Measurements from ENCODE around the gene CPSF6. TPM values are rescaled to one million over a fixed set of nuclear protein-coding genes. Genes with fewer than 3 reads are reported as not detected.

Gene CPSF6
- total RNA-seq, 1 experiment from 2014 or later: 96.7 TPM

DNA sequence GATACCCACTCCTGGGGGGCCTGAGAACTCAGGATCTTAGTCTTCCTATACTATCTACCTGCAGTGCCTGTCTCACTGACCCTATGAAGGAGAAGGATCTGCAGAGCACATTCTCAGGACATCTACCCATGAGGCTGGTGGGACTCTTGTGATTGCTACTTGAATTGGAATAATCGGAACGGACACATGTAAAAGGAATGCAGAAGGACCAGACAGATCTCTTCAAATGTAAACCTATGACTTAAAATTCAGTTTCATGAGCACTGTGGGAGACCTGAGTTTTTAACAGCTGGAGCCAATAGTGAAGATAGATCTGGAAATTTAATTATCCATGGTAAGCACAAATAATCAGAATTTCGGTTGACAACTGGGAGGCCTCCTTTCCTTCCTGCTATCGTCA is 35.2 kb upstream of the CPSF6 start:
- POLR2A ChIA-PET (ENCODE audit: unreplicated experiment): no interaction called here
- Histone ChIP-seq H4K20me1 (ENCODE audit: low read length) (no peaks in the 10 kb centered on the region), H2AFZ (ENCODE audit: low read length) (no peak overlapping the region), H3K79me2 (ENCODE audit: low read length) (no peaks in the 10 kb centered on the region), H3K9me3 (ENCODE audit: low read length) (no peaks in the 10 kb centered on the region), H3K36me3 (ENCODE audit: low read depth, low read length) (no peaks in the 10 kb centered on the region), H3K4me1 (ENCODE audit: insufficient read depth, low read length) (no peaks in the 10 kb centered on the region), H3K27me3 (ENCODE audit: low read length) (no peaks in the 10 kb centered on the region), H3K9me2 (replicated peaks; ENCODE audit: low read length) (no peaks in the 10 kb centered on the region), H3K27ac (ENCODE audit: low read length) (no peak overlapping the region), H3K9ac (ENCODE audit: low read length) (no peak overlapping the region), H3K4me2 (ENCODE audit: low read length) (0 out of 2 replicates have a peak overlapping the region, but pooled peaks have one; percentile 5), H3F3A (ENCODE audit: low read length, unreplicated experiment) (no peaks in the 10 kb centered on the region), H3K4me3 (ENCODE audit: low read length) (no peak overlapping the region)
- intact Hi-C loops (cut with micrococcal nuclease): no loop called here
- DNase-seq: peak; percentile 62
- no TSS peak for BruUV-seq (replicated peaks)
- TF ChIP-seq, protein P1, sequence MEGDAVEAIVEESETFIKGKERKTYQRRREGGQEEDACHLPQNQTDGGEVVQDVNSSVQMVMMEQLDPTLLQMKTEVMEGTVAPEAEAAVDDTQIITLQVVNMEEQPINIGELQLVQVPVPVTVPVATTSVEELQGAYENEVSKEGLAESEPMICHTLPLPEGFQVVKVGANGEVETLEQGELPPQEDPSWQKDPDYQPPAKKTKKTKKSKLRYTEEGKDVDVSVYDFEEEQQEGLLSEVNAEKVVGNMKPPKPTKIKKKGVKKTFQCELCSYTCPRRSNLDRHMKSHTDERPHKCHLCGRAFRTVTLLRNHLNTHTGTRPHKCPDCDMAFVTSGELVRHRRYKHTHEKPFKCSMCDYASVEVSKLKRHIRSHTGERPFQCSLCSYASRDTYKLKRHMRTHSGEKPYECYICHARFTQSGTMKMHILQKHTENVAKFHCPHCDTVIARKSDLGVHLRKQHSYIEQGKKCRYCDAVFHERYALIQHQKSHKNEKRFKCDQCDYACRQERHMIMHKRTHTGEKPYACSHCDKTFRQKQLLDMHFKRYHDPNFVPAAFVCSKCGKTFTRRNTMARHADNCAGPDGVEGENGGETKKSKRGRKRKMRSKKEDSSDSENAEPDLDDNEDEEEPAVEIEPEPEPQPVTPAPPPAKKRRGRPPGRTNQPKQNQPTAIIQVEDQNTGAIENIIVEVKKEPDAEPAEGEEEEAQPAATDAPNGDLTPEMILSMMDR (conservative IDR thresholded peaks at IDR 0.05; ENCODE audit: low read depth, low read length): no peak
- no peak for TF ChIP-seq EZH2phosphoT487 (IDR thresholded peaks at IDR 0.05; ENCODE audit: borderline replicate concordance, low read length)
- no peak for TF ChIP-seq EZH2 (IDR thresholded peaks at IDR 0.05; ENCODE audit: low read length, unreplicated experiment)
- ATAC-seq: no peak
- CTCF ChIA-PET: no interaction called here

GRCh38 chr12:69210661-69211060 is 28.7 kb upstream of the CPSF6 start:
- H4K20me1 ChIP-seq (ENCODE audit: low read length): no peaks in the 10 kb centered on the region
- H3K27me3 ChIP-seq (ENCODE audit: low read length): no peaks in the 10 kb centered on the region
- ChIA-PET CTCF (no interaction called here), POLR2A (ENCODE audit: unreplicated experiment) (no interaction called here)
- H2AFZ ChIP-seq (ENCODE audit: low read length): no peak overlapping the region
- H3K4me2 ChIP-seq (ENCODE audit: low read length): no peak overlapping the region
- no peaks in the 10 kb centered on the region for H3K9me2 ChIP-seq (replicated peaks; ENCODE audit: low read length)
- H3K36me3 ChIP-seq (ENCODE audit: low read depth, low read length): no peaks in the 10 kb centered on the region
- intact Hi-C loops (cut with micrococcal nuclease): no loop called here
- no peak overlapping the region for H3K27ac ChIP-seq (ENCODE audit: low read length)
- TF ChIP-seq EZH2phosphoT487 (IDR thresholded peaks at IDR 0.05; ENCODE audit: borderline replicate concordance, low read length) (no peak), EZH2 (IDR thresholded peaks at IDR 0.05; ENCODE audit: low read length, unreplicated experiment) (no peak)
- TF ChIP-seq, protein P1 (conservative IDR thresholded peaks at IDR 0.05; ENCODE audit: low read depth, low read length): no peak
- no peak overlapping the region for H3K9ac ChIP-seq (ENCODE audit: low read length)
- H3K9me3 ChIP-seq (ENCODE audit: low read length): no peaks in the 10 kb centered on the region
- H3K4me1 ChIP-seq (ENCODE audit: insufficient read depth, low read length): no peaks in the 10 kb centered on the region
- ATAC-seq (no peak), DNase-seq (no peak)
- no TSS peak for BruUV-seq (replicated peaks)
- no peaks in the 10 kb centered on the region for H3F3A ChIP-seq (ENCODE audit: low read length, unreplicated experiment)
- H3K79me2 ChIP-seq (ENCODE audit: low read length): no peaks in the 10 kb centered on the region
- H3K4me3 ChIP-seq (ENCODE audit: low read length): no peak overlapping the region

- Histone ChIP-seq H3K4me1 (ENCODE audit: insufficient read depth, low read length) (no peaks in the 10 kb centered on the region), H4K20me1 (ENCODE audit: low read length) (no peaks in the 10 kb centered on the region), H3K27ac (ENCODE audit: low read length) (no peak overlapping the region), H3K36me3 (ENCODE audit: low read depth, low read length) (no peaks in the 10 kb centered on the region), H3K4me2 (ENCODE audit: low read length) (no peak overlapping the region), H2AFZ (ENCODE audit: low read length) (no peak overlapping the region), H3K9me3 (ENCODE audit: low read length) (no peaks in the 10 kb centered on the region), H3F3A (ENCODE audit: low read length, unreplicated experiment) (no peaks in the 10 kb centered on the region), H3K27me3 (ENCODE audit: low read length) (no peaks in the 10 kb centered on the region), H3K9me2 (replicated peaks; ENCODE audit: low read length) (no peaks in the 10 kb centered on the region), H3K4me3 (ENCODE audit: low read length) (no peak overlapping the region), H3K9ac (ENCODE audit: low read length) (no peak overlapping the region), H3K79me2 (ENCODE audit: low read length) (no peaks in the 10 kb centered on the region)
- CTCF ChIA-PET: no interaction called here
- DNase-seq: no peak
- no TSS peak for BruUV-seq (replicated peaks)
- POLR2A ChIA-PET (ENCODE audit: unreplicated experiment): no interaction called here
- intact Hi-C loops (cut with micrococcal nuclease): no loop called here
- ATAC-seq: no peak
- TF ChIP-seq EZH2 (IDR thresholded peaks at IDR 0.05; ENCODE audit: low read length, unreplicated experiment) (no peak), EZH2phosphoT487 (IDR thresholded peaks at IDR 0.05; ENCODE audit: borderline replicate concordance, low read length) (no peak)
- TF ChIP-seq, protein P1 (conservative IDR thresholded peaks at IDR 0.05; ENCODE audit: low read depth, low read length): no peak
Observed at GRCh38 chr12:69211160-69211559, 28.2 kb upstream of the CPSF6 start.

All from PC-3 (cell line).